A549 (cell line): ENCODE measurements around the gene CNIH3. TPM values are rescaled to one million over a fixed set of nuclear protein-coding genes. Genes with fewer than 3 reads are reported as not detected.
A peak's percentile ranks its signal among the peaks of the same experiment; 100 is the strongest.
"Not testable (repeated sequence)": the region's sequence is repeated elsewhere in the genome, so short reads cannot be mapped to it uniquely, and the experiment has no call there.

Experiments
- ATAC-seq, 2 experiments: fragments of 200-7000 bp in 1 of 2; fragments of >200 bp in 1 of 2; cut with Nextera tagmentation in 1 of 2; cut with Tn5 transposase in 1 of 2; 3 replicates each; pipeline versions ENCODE4 v1.8.0 to v1.9.1; 2018 to 2020; ENCODE audit warnings: mild to moderate bottlenecking in 1 of 2, moderate library complexity in 1 of 2
- CTCF ChIA-PET: fragments of 300-600 bp; sonication (Branson Sonifier 250); formaldehyde crosslinking; extraction: SDS; loops from one replicate; lab custom pipeline; 2021; ENCODE audit warnings: antibody characterized with exemption, inconsistent platforms; lab: Yijun Ruan, JAX
- POLR2A ChIA-PET: fragments of 350-600 bp; formaldehyde crosslinking; extraction: SDS; loops from one replicate; lab custom pipeline; 2021; ENCODE audit warnings: antibody characterized with exemption, inconsistent platforms; lab: Yijun Ruan, JAX
- DNase-seq, 2 experiments: peaks; one replicate each; pipeline versions ENCODE4 v3.0.0 to v3.0.0-alpha.2; 2011 to 2016; ENCODE audit warnings: low read depth in 1 of 2, low spot score in 1 of 2
- FAIRE-seq: peaks from 2 replicates; lab custom pipeline; 2011; peaks lifted over from hg19 to GRCh38; lab: Jason Lieb, UNC
- H3K27ac ChIP-seq, 2 experiments: fragments of >200 bp; sonication (Bioruptor Twin); formaldehyde crosslinking; 3 replicates each; pipeline ENCODE4 v1.5.1; 2016 to 2017
- H3K4me1 ChIP-seq: fragments of >200 bp; sonication (Bioruptor Twin); formaldehyde crosslinking; 3 replicates; pipeline ENCODE4 v1.6.1; 2016
- H3K4me2 ChIP-seq: fragments of >200 bp; sonication (Bioruptor Twin); formaldehyde crosslinking; 3 replicates; pipeline ENCODE4 v1.6.1; 2016
- H3K4me3 ChIP-seq: fragments of >200 bp; sonication (Bioruptor Twin); formaldehyde crosslinking; 3 replicates; pipeline ENCODE4 v1.5.1; 2016
- H3K9me3 ChIP-seq: fragments of >200 bp; sonication (Bioruptor Twin); formaldehyde crosslinking; 3 replicates; pipeline ENCODE4 v1.6.1; 2016
- CHD2 ChIP-seq: fragments of 150-350 bp; IDR thresholded peaks from 2 replicates; pipeline ENCODE4 v1.6.1; 2014; ENCODE audit warnings: low read length; ENCODE audit not compliant: partially characterized antibody
- EHMT2 ChIP-seq: fragments of 200-600 bp; sonication (generic); IDR thresholded peaks from 2 replicates; pipeline ENCODE4 v1.6.1; 2016; ENCODE audit warnings: antibody characterized with exemption, low read depth, mild to moderate bottlenecking, moderate library complexity
- FOSB ChIP-seq: fragments of 250-450 bp; sonication (Bioruptor Pico); IDR thresholded peaks from 2 replicates; pipeline ENCODE4 v1.5.0; 2020; ENCODE audit warnings: mild to moderate bottlenecking, moderate library complexity
- FOSL2 ChIP-seq, 2 experiments: fragments of 450-650 bp in 1 of 2; fragments of >200 bp in 1 of 2; sonication (Bioruptor Twin) in 1 of 2; formaldehyde crosslinking; IDR thresholded peaks; 2 replicates each; pipeline versions ENCODE4 v1.5.0 to v1.6.1; 2016 to 2020; ENCODE audit warnings: mild to moderate bottlenecking in 1 of 2, moderate library complexity in 1 of 2
- FOXS1 ChIP-seq: fragments of 250-450 bp; sonication (Bioruptor Pico); IDR thresholded peaks from 2 replicates; pipeline ENCODE4 v1.5.0; 2020; ENCODE audit warnings: mild to moderate bottlenecking, moderate library complexity
- GATA3 ChIP-seq: IDR thresholded peaks from 2 replicates; pipeline ENCODE4 v1.6.1; 2012; ENCODE audit warnings: borderline replicate concordance
- HDAC2 ChIP-seq: fragments of 200-600 bp; sonication (generic); IDR thresholded peaks from 2 replicates; pipeline ENCODE4 v1.6.1; 2016
- HEYL ChIP-seq: fragments of 250-450 bp; sonication (Bioruptor Pico); IDR thresholded peaks from 2 replicates; pipeline ENCODE4 v1.8.0; 2021; ENCODE audit warnings: mild to moderate bottlenecking, moderate library complexity
- HOXB13 ChIP-seq: fragments of 250-450 bp; sonication (Bioruptor Pico); IDR thresholded peaks from 2 replicates; pipeline ENCODE4 v1.5.0; 2020; ENCODE audit warnings: low read depth, mild to moderate bottlenecking, moderate library complexity
- NFE2L2 ChIP-seq: fragments of 150-350 bp; conservative IDR thresholded peaks from 2 replicates; pipeline ENCODE4 v1.6.1; 2014; ENCODE audit warnings: low read length
- PHF8 ChIP-seq: fragments of 200-600 bp; sonication (generic); IDR thresholded peaks from 2 replicates; pipeline ENCODE4 v1.6.1; 2016; ENCODE audit warnings: low read depth, mild to moderate bottlenecking, antibody characterized with exemption, moderate library complexity, borderline replicate concordance
- POLR2AphosphoS2 ChIP-seq: conservative IDR thresholded peaks from 2 replicates; pipeline ENCODE4 v1.6.1; 2012; ENCODE audit warnings: low read length, improper control_type of control experiment, inconsistent platforms
- RAD21 ChIP-seq, 2 experiments: fragments of >200 bp in 1 of 2; sonication (Bioruptor Twin) in 1 of 2; formaldehyde crosslinking in 1 of 2; IDR thresholded peaks in 1 of 2; conservative IDR thresholded peaks in 1 of 2; 2 replicates in 1 of 2; 3 replicates in 1 of 2; pipeline ENCODE4 v1.6.1; 2012 to 2018; ENCODE audit warnings: inconsistent platforms in 1 of 2
- RCOR1 ChIP-seq: fragments of 150-350 bp; IDR thresholded peaks from 2 replicates; pipeline ENCODE4 v1.6.1; 2014; ENCODE audit warnings: antibody characterized with exemption, low read length, low read depth
- RNF2 ChIP-seq: fragments of 200-600 bp; sonication (generic); IDR thresholded peaks from 2 replicates; pipeline ENCODE4 v1.6.1; 2016; ENCODE audit warnings: low read depth, mild to moderate bottlenecking, antibody characterized with exemption, moderate library complexity, borderline replicate concordance
- WGBS: methylation state at CpG from one replicate; pipeline ENCODE4 v1.1.6; 2017; ENCODE audit errors: missing lambda C conversion rate; 5-methylcytosine and 5-hydroxymethylcytosine counted together
- polyA minus RNA-seq: library from RNA; depleted of rRNA, polyadenylated mRNA; stranded (reverse); fragments of >200 nt; gene quantifications from 2 replicates; pipeline ENCODE4 v1.2.3, GENCODE V29; 2011; rRNA and poly(A)+ RNA removed
- polyA plus RNA-seq, 4 experiments: library from polyadenylated mRNA; depleted of rRNA in 3 of 4; stranded (reverse); fragments of >200 nt; fragmentation: RNase III in 1 of 4; extraction: RNeasy Plus Mini Kit Qiagen cat#74134 plus additional on column Dnase treatment in 1 of 4; gene quantifications; 2 replicates in 3 of 4; 3 replicates in 1 of 4; pipeline ENCODE4 v1.2.3, GENCODE V29; 2011 to 2017
- TF ChIP-seq, protein P1 (sequence below): IDR thresholded peaks from 2 replicates; pipeline ENCODE4 v1.6.1; 2012
- TF ChIP-seq, protein P2 (sequence below): fragments of 200-600 bp; sonication (generic); IDR thresholded peaks from 2 replicates; pipeline ENCODE4 v1.6.1; 2016; ENCODE audit warnings: antibody characterized with exemption, mild to moderate bottlenecking, moderate library complexity
- TF ChIP-seq, protein P3 (sequence below): IDR thresholded peaks from 2 replicates; pipeline ENCODE4 v1.6.1; 2012; ENCODE audit warnings: low read depth, borderline replicate concordance
- TF ChIP-seq, protein P4 (sequence below): fragments of 450-650 bp; IDR thresholded peaks from 2 replicates; pipeline ENCODE4 v1.6.1; 2014; ENCODE audit warnings: antibody characterized with exemption
- TF ChIP-seq, protein P5 (sequence below): fragments of >200 bp; sonication (Bioruptor Twin); formaldehyde crosslinking; IDR thresholded peaks from 2 replicates; pipeline ENCODE4 v1.6.1; 2016
- TF ChIP-seq, protein P6 (sequence below): fragments of 250-450 bp; sonication (Bioruptor Pico); IDR thresholded peaks from 2 replicates; pipeline ENCODE4 v1.5.0; 2021; ENCODE audit warnings: mild to moderate bottlenecking, moderate library complexity, borderline replicate concordance

CNIH3 gene
- 0.52 and 0.85 TPM in 2 replicates for polyA plus RNA-seq (2011; rRNA removed)
- 0.25 and 0.27 TPM in 2 replicates for polyA plus RNA-seq (2012; cell fraction: cytosol; rRNA removed)
- polyA plus RNA-seq (2012; cell fraction: nucleus; rRNA removed), result 0.24 TPM in 1 of 2 replicates, not detected in the other
- polyA plus RNA-seq (2017; fragmentation: RNase III; extraction: RNeasy Plus Mini Kit Qiagen cat#74134 plus additional on column Dnase treatment), result 0.61 to 0.75 TPM (median 0.64 TPM) in 3 replicates
- polyA minus RNA-seq, result 0.63 and 0.91 TPM in 2 replicates

DNA sequence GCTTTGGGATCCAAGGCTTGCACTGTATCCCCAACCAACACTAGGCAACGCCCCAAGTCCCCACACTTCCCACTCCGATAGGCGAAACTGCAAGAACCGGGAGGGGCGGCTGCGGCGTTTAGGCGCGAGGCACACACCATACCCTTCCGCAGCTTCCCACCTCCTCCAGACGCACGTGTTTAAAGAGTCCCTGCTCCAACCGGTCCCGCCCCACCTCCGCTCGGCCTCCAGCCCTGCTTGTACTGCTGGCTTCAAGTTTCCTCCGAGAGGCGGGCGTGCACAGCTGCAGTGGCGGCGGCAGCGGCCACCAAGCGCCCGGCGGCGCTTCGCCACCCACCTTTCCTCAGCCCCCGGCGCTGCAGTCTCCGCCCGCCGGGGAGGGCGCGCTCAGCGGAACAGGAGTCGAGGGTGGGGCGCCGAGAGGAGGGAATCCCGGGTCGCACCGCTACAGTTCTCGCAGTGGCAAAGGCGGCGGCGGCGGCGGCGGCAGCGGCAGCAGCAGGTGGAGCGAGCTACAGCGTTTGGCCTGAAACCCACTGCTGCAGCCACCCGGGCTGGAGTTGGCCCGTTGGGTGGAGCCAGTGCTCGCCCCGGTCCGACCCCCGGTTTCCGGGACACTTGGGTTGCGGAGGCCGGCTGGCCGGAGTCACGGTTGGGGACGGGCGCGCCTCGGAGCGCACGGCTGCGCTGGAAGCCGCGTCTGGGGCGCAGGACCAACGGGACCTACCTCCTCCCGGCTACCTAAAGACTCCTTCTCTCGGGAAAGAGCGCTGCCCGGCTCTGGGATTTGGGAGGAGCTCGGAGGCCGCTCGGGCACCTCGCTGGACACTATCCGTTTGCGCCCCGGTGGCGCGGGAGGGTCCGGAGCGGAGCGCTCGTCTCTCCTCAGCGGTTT is at the start of gene CNIH3:
Gene CNIH3 (plus strand): TSS at position 457 of the 895 bp plus-strand sequence. CDS start 858 bp downstream, outside the sequence.
- FAIRE-seq (no peak), ATAC-seq (peak; percentile 72 to 78), DNase-seq (peak; percentile 43 to 56)
- H3K4me2 ChIP-seq, result peak within 1 kb of the TSS; percentile 94
- POLR2A ChIA-PET, result interaction anchor here (1.1 kb wide), 1 partner anchor 87 kb away, joined by 3 read pairs; no protein-coding TSS in a partner anchor
- TF ChIP-seq RAD21 (conservative IDR thresholded peaks at IDR 0.05 in 1 of 2, IDR thresholded peaks at IDR 0.05 in 1 of 2) (no peak), POLR2AphosphoS2 (no peak), HOXB13 (CRISPR knock-in tag) (no peak), FOSB (CRISPR knock-in tag) (no peak), NFE2L2 (no peak), RNF2 (no peak), PHF8 (no peak), CHD2 (no peak), FOSL2 (IDR thresholded peaks at IDR 0.05) (no peak), FOSL2 (CRISPR knock-in tag; IDR thresholded peaks at IDR 0.05) (no peak), EHMT2 (no peak), HDAC2 (peak; percentile 29; the same call in 1 of the 2 replicates)
- TF ChIP-seq, protein P1, sequence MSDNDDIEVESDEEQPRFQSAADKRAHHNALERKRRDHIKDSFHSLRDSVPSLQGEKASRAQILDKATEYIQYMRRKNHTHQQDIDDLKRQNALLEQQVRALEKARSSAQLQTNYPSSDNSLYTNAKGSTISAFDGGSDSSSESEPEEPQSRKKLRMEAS, result peak; percentile 85
- TF ChIP-seq, protein P2, sequence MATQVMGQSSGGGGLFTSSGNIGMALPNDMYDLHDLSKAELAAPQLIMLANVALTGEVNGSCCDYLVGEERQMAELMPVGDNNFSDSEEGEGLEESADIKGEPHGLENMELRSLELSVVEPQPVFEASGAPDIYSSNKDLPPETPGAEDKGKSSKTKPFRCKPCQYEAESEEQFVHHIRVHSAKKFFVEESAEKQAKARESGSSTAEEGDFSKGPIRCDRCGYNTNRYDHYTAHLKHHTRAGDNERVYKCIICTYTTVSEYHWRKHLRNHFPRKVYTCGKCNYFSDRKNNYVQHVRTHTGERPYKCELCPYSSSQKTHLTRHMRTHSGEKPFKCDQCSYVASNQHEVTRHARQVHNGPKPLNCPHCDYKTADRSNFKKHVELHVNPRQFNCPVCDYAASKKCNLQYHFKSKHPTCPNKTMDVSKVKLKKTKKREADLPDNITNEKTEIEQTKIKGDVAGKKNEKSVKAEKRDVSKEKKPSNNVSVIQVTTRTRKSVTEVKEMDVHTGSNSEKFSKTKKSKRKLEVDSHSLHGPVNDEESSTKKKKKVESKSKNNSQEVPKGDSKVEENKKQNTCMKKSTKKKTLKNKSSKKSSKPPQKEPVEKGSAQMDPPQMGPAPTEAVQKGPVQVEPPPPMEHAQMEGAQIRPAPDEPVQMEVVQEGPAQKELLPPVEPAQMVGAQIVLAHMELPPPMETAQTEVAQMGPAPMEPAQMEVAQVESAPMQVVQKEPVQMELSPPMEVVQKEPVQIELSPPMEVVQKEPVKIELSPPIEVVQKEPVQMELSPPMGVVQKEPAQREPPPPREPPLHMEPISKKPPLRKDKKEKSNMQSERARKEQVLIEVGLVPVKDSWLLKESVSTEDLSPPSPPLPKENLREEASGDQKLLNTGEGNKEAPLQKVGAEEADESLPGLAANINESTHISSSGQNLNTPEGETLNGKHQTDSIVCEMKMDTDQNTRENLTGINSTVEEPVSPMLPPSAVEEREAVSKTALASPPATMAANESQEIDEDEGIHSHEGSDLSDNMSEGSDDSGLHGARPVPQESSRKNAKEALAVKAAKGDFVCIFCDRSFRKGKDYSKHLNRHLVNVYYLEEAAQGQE, result no peak
- TF ChIP-seq, protein P3, sequence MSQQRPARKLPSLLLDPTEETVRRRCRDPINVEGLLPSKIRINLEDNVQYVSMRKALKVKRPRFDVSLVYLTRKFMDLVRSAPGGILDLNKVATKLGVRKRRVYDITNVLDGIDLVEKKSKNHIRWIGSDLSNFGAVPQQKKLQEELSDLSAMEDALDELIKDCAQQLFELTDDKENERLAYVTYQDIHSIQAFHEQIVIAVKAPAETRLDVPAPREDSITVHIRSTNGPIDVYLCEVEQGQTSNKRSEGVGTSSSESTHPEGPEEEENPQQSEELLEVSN, result peak; percentile 79
- peak within 1 kb of the TSS in 1 of 2 experiments; percentile 49; a peak in 3 of 6 replicates for H3K27ac ChIP-seq
- WGBS, result 13% methylated on average over 56 of the region's 91 CpGs
- H3K4me3 ChIP-seq, result peak within 1 kb of the TSS; percentile 44
- CTCF ChIA-PET, result interaction anchor here (0.8 to 1.8 kb wide), 5 partner anchors 25 to 297 kb away, joined by 3 to 5 read pairs (median 3); no protein-coding TSS in a partner anchor
- H3K4me1 ChIP-seq, result no peaks in the 10 kb centered on the region
- no peaks in the 10 kb centered on the region for H3K9me3 ChIP-seq

DNA sequence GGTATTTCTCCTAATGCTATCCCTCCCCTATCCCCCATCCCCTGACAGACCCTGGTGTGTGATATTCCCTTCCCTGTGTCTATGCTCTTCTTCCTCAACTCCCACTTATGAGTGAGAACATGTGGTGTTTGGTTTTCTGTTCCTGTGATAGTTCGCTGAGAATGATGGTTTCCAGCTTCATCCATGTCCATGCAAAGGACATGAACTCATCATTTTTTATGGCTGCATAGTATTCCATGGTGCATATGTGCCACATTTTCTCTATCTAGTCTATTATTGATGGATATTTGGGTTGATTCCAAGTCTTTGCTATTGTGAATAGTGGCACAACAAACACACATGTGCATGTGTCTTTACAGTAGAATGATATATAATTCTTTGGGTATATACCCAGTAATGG is 49.6 kb upstream of the CNIH3 start:
- H3K4me2 ChIP-seq, DNase-seq, H3K9me3 ChIP-seq, H3K4me3 ChIP-seq, ATAC-seq, POLR2A ChIA-PET, FAIRE-seq, CTCF ChIA-PET, H3K27ac ChIP-seq: not testable (repeated sequence)
- 17% methylated on average over 1 of the region's 1 CpG for WGBS
- peaks cover 19% of the 10 kb centered on the region for H3K4me1 ChIP-seq

DNA sequence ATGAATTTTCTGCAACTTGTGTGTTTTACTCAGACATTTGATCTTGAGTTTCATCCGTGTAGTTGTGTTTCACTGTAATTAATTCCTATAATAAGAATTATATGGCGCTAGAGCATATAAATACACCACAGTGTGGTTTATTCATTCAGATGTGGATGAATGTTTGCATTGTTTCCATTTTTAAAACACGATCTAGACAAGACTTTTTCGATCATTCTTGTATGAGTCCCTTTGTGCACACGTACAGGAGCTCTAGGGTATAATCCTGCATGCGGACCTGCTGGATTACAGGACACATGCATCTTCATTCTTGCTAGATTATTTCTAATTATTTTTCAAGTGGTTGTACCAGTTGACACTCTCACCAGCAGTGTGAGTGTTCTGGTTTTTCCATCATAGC is 46.8 kb upstream of the CNIH3 start:
- 83% methylated on average over 6 of the region's 6 CpGs for WGBS
- TF ChIP-seq HEYL (CRISPR knock-in tag) (no peak), RCOR1 (no peak), GATA3 (no peak), FOXS1 (CRISPR knock-in tag) (no peak), CHD2 (no peak), HDAC2 (no peak)
- TF ChIP-seq, protein P4, sequence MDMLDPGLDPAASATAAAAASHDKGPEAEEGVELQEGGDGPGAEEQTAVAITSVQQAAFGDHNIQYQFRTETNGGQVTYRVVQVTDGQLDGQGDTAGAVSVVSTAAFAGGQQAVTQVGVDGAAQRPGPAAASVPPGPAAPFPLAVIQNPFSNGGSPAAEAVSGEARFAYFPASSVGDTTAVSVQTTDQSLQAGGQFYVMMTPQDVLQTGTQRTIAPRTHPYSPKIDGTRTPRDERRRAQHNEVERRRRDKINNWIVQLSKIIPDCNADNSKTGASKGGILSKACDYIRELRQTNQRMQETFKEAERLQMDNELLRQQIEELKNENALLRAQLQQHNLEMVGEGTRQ, result no peak
- TF ChIP-seq, protein P5, sequence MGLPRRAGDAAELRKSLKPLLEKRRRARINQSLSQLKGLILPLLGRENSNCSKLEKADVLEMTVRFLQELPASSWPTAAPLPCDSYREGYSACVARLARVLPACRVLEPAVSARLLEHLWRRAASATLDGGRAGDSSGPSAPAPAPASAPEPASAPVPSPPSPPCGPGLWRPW, result no peak
- TF ChIP-seq, protein P1, result no peak
- TF ChIP-seq, protein P6, sequence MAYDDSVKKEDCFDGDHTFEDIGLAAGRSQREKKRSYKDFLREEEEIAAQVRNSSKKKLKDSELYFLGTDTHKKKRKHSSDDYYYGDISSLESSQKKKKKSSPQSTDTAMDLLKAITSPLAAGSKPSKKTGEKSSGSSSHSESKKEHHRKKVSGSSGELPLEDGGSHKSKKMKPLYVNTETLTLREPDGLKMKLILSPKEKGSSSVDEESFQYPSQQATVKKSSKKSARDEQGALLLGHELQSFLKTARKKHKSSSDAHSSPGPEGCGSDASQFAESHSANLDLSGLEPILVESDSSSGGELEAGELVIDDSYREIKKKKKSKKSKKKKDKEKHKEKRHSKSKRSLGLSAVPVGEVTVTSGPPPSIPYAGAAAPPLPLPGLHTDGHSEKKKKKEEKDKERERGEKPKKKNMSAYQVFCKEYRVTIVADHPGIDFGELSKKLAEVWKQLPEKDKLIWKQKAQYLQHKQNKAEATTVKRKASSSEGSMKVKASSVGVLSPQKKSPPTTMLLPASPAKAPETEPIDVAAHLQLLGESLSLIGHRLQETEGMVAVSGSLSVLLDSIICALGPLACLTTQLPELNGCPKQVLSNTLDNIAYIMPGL (CRISPR knock-in tag), result no peak
- ChIA-PET POLR2A (no interaction called here), CTCF (no interaction called here)
- H3K4me2 ChIP-seq, result no peak overlapping the region
- no peaks in the 10 kb centered on the region for H3K9me3 ChIP-seq
- ATAC-seq (no peak), DNase-seq (no peak), FAIRE-seq (no peak)
- peaks cover 18% of the 10 kb centered on the region for H3K4me1 ChIP-seq
- no peak overlapping the region for H3K27ac ChIP-seq
- H3K4me3 ChIP-seq, result no peak overlapping the region
